ENCODE data around the gene ELK3. TPM values are rescaled to one million over a fixed set of nuclear protein-coding genes. Genes with fewer than 3 reads are reported as not detected.

ELK3 gene
- total RNA-seq, 1 donor from 2014 or later: 21.2 TPM

DNA sequence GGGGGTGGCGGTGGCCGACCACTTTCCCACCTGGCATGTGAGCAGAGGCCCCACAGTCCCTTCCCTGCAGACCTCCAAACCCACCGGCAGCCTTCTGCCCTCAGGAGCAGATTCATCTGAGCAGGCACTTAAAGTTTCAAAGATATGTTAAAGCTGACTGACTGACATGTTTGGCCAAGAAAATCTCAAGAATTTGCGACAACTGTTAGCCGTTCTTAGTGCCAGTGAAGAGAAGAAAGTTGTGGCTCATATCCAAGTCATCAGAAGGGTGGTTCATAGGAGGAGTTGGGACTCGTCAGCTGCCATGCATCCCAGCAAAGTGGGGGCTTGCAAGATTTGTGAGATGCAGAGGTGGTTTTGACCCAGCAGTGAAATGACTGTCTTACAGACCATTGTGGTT lies 27.2 kb downstream of the ELK3 start:
- TF ChIP-seq, protein P1, sequence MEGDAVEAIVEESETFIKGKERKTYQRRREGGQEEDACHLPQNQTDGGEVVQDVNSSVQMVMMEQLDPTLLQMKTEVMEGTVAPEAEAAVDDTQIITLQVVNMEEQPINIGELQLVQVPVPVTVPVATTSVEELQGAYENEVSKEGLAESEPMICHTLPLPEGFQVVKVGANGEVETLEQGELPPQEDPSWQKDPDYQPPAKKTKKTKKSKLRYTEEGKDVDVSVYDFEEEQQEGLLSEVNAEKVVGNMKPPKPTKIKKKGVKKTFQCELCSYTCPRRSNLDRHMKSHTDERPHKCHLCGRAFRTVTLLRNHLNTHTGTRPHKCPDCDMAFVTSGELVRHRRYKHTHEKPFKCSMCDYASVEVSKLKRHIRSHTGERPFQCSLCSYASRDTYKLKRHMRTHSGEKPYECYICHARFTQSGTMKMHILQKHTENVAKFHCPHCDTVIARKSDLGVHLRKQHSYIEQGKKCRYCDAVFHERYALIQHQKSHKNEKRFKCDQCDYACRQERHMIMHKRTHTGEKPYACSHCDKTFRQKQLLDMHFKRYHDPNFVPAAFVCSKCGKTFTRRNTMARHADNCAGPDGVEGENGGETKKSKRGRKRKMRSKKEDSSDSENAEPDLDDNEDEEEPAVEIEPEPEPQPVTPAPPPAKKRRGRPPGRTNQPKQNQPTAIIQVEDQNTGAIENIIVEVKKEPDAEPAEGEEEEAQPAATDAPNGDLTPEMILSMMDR (IDR thresholded peaks at IDR 0.05): no peak
- H3K4me1 ChIP-seq: peaks cover 0 to 13% of the 10 kb centered on the region in 2 donors
- DNase-seq (ENCODE audit: low spot score in 2 of 2): no peak
- intact Hi-C loops (cut with DNase I): no loop called here
- no peaks in the 10 kb centered on the region for H3K27me3 ChIP-seq
- no peak overlapping the region for H3K27ac ChIP-seq
- no peak overlapping the region for H3K4me3 ChIP-seq
- H3K36me3 ChIP-seq: no peaks in the 10 kb centered on the region
- H3K9me3 ChIP-seq: no peaks in the 10 kb centered on the region

DNA sequence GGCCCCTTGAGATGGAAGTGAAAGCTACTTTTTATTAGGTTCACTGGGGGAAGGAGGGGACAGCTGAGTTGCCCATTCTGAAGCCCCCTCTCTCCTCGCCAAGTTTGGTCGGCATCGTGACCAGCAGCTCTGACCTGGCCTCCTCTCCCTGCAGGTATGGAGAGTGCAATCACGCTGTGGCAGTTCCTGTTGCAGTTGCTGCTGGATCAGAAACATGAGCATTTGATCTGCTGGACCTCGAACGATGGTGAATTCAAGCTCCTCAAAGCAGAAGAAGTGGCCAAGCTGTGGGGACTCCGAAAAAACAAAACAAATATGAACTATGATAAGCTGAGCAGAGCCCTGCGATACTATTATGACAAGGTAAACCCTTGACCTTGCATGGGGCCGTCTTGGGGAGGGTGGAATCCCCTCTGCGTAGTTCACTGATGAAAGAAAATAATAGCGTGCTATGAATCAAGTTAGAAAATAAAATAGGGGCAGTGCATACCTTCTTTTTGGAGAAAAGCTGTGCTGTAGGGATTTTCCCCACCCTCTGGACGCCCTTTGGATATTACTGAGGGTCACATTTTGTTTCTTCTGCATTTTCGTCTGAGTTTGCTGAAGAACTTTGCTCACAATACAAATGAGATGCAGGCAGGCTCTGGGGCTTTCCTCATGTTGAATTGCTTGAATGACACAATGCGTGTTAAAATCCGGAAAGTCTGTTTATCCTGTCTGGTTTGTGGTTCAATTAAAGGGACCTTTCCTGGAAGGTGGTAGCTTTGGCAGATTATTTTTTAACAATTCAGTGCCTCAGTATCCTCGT lies 29.4 kb downstream of the ELK3 start:
- TF ChIP-seq, protein P1 (IDR thresholded peaks at IDR 0.05): no peak
- Histone ChIP-seq H3K4me1 (peaks cover 0 to 13% of the 10 kb centered on the region in 2 donors), H3K36me3 (no peaks in the 10 kb centered on the region), H3K4me3 (no peak overlapping the region), H3K27me3 (no peaks in the 10 kb centered on the region), H3K9me3 (no peaks in the 10 kb centered on the region), H3K27ac (no peak overlapping the region)
- intact Hi-C loops (cut with DNase I): no loop called here
- DNase-seq (ENCODE audit: low spot score in 2 of 2): peak in 1 of 2 donors; percentile 45

DNA sequence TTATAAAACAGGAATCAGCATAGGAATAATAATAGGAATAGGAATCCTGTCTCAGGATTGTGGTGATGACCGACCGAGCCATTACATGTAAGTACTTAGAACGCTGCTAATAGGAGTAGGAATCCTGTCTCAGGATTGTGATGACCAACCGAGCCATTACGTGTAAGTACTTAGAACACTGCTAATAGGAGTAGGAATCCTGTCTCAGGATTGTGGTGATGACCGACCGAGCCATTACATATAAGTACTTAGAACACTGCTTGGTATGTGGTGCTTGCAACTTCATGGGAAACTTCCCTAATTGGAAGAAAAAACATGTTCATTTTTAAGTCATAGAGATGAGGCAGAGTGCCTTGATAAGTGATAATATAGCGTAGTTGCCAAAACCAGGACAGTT lies 30.0 kb downstream of the ELK3 start:
- intact Hi-C loops (cut with DNase I): no loop called here
- H3K27me3 ChIP-seq: no peaks in the 10 kb centered on the region
- H3K36me3 ChIP-seq: no peaks in the 10 kb centered on the region
- no peak for DNase-seq (ENCODE audit: low spot score in 2 of 2)
- no peaks in the 10 kb centered on the region for H3K9me3 ChIP-seq
- peaks cover 0 to 13% of the 10 kb centered on the region in 2 donors for H3K4me1 ChIP-seq
- no peak overlapping the region for H3K4me3 ChIP-seq
- TF ChIP-seq, protein P1 (IDR thresholded peaks at IDR 0.05): no peak
- no peak overlapping the region for H3K27ac ChIP-seq

DNA sequence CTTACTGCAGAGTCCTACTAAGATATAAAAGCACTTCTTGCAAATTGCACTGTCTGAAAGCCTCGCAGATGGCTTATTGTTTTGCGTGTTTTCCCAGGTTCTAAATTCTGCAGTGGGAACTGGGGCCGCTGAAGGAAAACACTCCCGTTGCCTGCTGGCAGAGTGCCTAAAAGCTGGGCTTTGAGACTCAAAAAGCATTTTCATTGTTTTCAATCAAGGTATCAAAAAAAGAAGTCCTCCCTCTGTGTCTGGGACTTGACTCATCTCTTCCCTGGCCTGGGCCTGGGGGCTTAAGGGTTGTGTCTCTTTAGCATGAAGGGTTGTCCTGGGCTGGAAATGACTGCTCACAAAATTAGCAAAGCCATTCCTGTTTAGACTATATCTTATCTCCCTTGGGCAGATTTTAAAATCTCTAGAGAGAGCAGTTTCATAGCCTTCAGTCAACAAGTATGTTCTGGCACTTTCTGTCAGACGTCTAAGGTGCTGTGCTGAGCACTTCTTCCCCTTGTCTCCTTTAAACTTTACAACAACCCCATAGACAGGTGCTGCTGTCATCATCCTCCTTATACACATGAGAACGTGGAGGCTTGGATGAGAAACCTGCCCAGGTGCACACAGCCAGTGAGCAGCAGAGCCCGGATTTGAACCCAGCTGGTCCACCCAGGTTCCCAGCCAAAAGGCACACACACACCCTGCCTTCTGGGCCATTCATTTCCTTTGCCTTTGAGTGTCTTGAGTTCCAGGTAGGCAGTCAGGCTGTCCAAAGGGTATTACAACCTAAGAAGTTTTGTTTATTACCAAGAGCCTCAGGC lies 31.1 kb downstream of the ELK3 start:
- H3K27ac ChIP-seq: no peak overlapping the region
- no peaks in the 10 kb centered on the region for H3K27me3 ChIP-seq
- peak overlapping the region in 1 of 2 donors; percentile 3 for H3K4me3 ChIP-seq
- no peaks in the 10 kb centered on the region for H3K36me3 ChIP-seq
- DNase-seq (ENCODE audit: low spot score in 2 of 2): peak in 1 of 2 donors; percentile 38
- TF ChIP-seq, protein P1 (IDR thresholded peaks at IDR 0.05): no peak
- H3K9me3 ChIP-seq: no peaks in the 10 kb centered on the region
- H3K4me1 ChIP-seq: peaks cover 0 to 13% of the 10 kb centered on the region in 2 donors
- intact Hi-C loops (cut with DNase I): no loop called here

DNA sequence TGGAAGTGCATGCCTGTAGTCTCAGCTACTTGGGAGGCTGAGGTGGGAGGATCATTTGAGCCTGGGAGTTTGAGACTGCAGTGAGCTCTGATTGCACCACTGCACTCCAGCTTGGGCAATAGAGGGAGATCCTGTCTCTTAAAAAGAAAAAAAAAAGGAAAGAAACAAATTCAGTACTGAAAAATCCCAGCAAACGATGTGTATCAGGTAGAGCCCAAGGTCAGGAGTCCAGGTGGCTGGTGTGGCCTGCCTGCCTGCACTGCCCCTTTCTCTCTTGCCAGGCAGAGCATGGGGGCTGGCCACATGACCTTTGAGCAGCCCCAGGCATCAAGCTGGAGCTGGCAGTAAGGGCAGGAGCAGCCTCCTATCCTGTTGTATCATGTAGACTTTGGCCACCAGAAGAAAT lies 31.8 kb downstream of the ELK3 start:
- Histone ChIP-seq H3K4me3 (no peak overlapping the region), H3K4me1 (peaks cover 0 to 13% of the 10 kb centered on the region in 2 donors), H3K27me3 (no peaks in the 10 kb centered on the region), H3K36me3 (no peaks in the 10 kb centered on the region), H3K9me3 (no peaks in the 10 kb centered on the region), H3K27ac (no peak overlapping the region)
- DNase-seq (ENCODE audit: low spot score in 2 of 2): no peak
- intact Hi-C loops (cut with DNase I): no loop called here
- TF ChIP-seq, protein P1 (IDR thresholded peaks at IDR 0.05): no peak

Data from ascending aorta (tissue), 2 donors.